ENCODE data around the gene ITPRIPL2. TPM values are rescaled to one million over a fixed set of nuclear protein-coding genes. Genes with fewer than 3 reads are reported as not detected.

Gene ITPRIPL2
- total and polyA plus RNA-seq, 7 donors = 4.7 to 17.9 (median 14.8) TPM

- Histone ChIP-seq H3K27me3 (ENCODE audit: insufficient read depth in 3 of 3, low read length in 2 of 3) (no peaks in the 10 kb centered on the region), H3K9me3 (no peaks in the 10 kb centered on the region), H3K36me3 (ENCODE audit: insufficient read depth in 1 of 2, low read depth in 1 of 2) (no peaks in the 10 kb centered on the region), H3K4me3 (no peak overlapping the region), H3K27ac (no peak overlapping the region), H3K4me1 (no peaks in the 10 kb centered on the region)
- no peak for TF ChIP-seq CTCF (IDR thresholded peaks at IDR 0.05)
- ATAC-seq = no peak
- DNase-seq = no peak
- WGBS, 3 donors = 41 to 56% (median 50%) methylated on average over 11 of the region's 11 CpGs
- intact Hi-C loops (cut with DNase I) = no loop called here
These were observed 7.7 kb upstream of the ITPRIPL2 start for GRCh38 chr16:19105891-19106624.

GRCh38 chr16:19106625-19107020 is 7.1 kb upstream of the ITPRIPL2 start:
- ATAC-seq = no peak
- 83 to 89% (median 88%) methylated on average over 2 of the region's 2 CpGs for WGBS, 3 donors

GRCh38 chr16:19108409-19109287 is 5.1 kb upstream of the ITPRIPL2 start:
- TF ChIP-seq CTCF (IDR thresholded peaks at IDR 0.05) = no peak
- intact Hi-C loops (cut with DNase I) = no loop called here
- H3K36me3 ChIP-seq (ENCODE audit: insufficient read depth in 1 of 2, low read depth in 1 of 2) = no peaks in the 10 kb centered on the region
- WGBS, 3 donors = 85 to 91% (median 86%) methylated on average over 9 of the region's 9 CpGs
- ATAC-seq = no peak
- no peak overlapping the region for H3K27ac ChIP-seq
- H3K4me1 ChIP-seq = peaks cover 9% of the 10 kb centered on the region
- no peaks in the 10 kb centered on the region for H3K27me3 ChIP-seq (ENCODE audit: insufficient read depth in 3 of 3, low read length in 2 of 3)
- H3K9me3 ChIP-seq = no peaks in the 10 kb centered on the region
- DNase-seq = no peak
- H3K4me3 ChIP-seq = no peak overlapping the region

More at GRCh38 chr16:19106625-19107020, 7.1 kb upstream of the ITPRIPL2 start:
- no peak for DNase-seq
- H3K27ac ChIP-seq = no peak overlapping the region
- H3K4me3 ChIP-seq = no peak overlapping the region
- no peaks in the 10 kb centered on the region for H3K4me1 ChIP-seq
- TF ChIP-seq CTCF (IDR thresholded peaks at IDR 0.05) = no peak
- no peaks in the 10 kb centered on the region for H3K36me3 ChIP-seq (ENCODE audit: insufficient read depth in 1 of 2, low read depth in 1 of 2)
- intact Hi-C loops (cut with DNase I) = no loop called here
- H3K9me3 ChIP-seq = no peaks in the 10 kb centered on the region
- H3K27me3 ChIP-seq (ENCODE audit: insufficient read depth in 3 of 3, low read length in 2 of 3) = no peaks in the 10 kb centered on the region

- ATAC-seq (no peak), DNase-seq (no peak)
- TF ChIP-seq CTCF (IDR thresholded peaks at IDR 0.05) = no peak
- H3K27me3 ChIP-seq (ENCODE audit: insufficient read depth in 3 of 3, low read length in 2 of 3) = no peaks in the 10 kb centered on the region
- WGBS, 3 donors = 89 to 97% (median 95%) methylated on average over 4 of the region's 4 CpGs
- H3K4me1 ChIP-seq = peaks cover 9% of the 10 kb centered on the region
- H3K4me3 ChIP-seq = no peak overlapping the region
- intact Hi-C loops (cut with DNase I) = no loop called here
- no peak overlapping the region for H3K27ac ChIP-seq
- no peaks in the 10 kb centered on the region for H3K9me3 ChIP-seq
- H3K36me3 ChIP-seq (ENCODE audit: insufficient read depth in 1 of 2, low read depth in 1 of 2) = no peaks in the 10 kb centered on the region
These were observed 4.5 kb upstream of the ITPRIPL2 start for GRCh38 chr16:19109288-19109664.

All from psoas muscle (tissue), 8 donors.